HG02943 (cell line): ENCODE measurements around the gene SCYGR4.
"Not testable (repeated sequence)": the region's sequence is repeated elsewhere in the genome, so short reads cannot be mapped to it uniquely, and the experiment has no call there.

Experiments
- ATAC-seq: cut with Tn5 transposase; IDR thresholded peaks from one replicate; pipeline ENCODE4 v1.9.1; 2021; ENCODE audit warnings: mild to moderate bottlenecking, low read depth, moderate library complexity; ENCODE audit not compliant: unreplicated experiment

Gene SCYGR4

DNA sequence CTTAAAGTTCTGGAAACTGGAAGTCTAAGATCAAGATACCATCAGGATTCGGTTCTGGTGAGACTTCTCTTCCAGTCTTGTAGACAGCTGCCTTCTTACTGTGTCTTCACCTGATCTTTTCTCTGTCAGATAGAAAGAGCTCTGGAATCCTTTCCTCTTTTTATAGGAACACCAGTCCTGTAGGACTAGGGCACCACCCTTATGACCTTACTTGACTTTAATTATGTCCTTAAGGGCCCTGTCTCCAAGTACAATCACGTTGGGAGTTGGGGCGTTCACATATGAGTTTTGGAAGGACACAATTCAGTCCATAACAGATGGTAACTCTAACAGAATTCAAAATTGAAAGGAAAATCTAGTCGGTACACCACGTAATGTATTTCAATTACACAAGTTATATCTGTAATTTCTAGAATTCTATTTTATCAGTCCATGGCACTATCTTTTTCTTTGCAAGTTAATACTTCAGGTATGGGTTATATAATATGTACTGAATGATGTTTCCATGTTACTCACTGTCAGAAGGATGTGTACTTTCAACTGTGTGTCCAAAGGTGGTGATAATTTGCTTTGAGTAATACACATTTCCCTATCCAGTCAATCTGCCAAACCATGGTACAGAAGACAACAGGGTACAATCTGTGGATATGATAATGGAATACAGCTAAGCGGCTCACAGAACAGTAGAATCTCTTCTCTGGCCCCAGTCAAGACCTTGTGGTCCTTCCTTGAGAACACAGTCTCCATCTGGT is 48.1 kb downstream of the SCYGR4 start:
- no peak for ATAC-seq

DNA sequence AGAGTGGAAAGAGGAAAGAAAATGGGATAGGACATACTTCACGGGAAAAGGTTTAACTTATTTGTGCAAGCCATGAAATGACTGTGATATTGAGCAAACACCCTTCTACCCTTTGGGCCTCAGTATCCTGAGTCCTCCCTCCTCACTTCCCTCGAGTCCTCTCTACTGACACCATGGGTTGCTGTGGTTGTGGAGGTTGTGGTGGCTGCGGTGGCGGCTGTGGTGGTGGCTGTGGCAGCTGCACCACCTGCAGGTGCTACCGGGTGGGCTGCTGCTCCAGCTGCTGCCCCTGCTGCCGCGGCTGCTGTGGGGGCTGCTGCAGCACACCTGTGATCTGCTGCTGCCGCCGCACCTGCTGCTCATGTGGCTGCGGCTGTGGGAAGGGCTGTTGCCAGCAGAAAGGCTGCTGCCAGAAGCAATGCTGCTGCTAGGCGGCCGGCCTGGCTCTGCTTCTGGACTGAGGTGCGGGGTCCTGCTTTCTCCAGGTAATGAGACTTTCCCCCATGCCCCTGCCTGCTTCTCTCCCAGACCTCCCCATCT is 49.4 kb downstream of the SCYGR4 start, which contains the start of gene SCYGR5:
TSS of gene SCYGR5 (plus strand) at position 174 of the 540 bp plus-strand sequence. CDS start at position 174, 0 bp downstream.
- ATAC-seq = not testable (repeated sequence)
